ENCODE results near the gene CBL.

DNA sequence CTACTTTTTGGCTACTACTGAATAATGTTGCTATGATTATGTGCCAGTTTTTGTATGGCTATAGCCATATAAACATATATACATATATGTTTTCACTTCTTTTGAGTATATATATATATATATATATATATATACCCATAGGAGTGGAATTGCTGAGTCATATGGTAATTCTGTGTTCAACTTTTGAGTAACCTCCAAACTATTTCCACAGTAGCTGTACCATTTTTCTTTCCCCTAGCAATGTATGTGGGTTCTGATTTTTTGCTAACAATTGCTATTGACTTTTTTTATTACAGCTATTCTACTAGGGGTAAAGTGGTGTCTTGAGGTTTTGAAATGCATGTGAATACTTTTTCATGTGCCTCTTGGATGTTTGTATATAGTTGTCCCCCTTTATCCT is 30.4 kb downstream of the CBL start:
- TF ChIP-seq, protein P1, sequence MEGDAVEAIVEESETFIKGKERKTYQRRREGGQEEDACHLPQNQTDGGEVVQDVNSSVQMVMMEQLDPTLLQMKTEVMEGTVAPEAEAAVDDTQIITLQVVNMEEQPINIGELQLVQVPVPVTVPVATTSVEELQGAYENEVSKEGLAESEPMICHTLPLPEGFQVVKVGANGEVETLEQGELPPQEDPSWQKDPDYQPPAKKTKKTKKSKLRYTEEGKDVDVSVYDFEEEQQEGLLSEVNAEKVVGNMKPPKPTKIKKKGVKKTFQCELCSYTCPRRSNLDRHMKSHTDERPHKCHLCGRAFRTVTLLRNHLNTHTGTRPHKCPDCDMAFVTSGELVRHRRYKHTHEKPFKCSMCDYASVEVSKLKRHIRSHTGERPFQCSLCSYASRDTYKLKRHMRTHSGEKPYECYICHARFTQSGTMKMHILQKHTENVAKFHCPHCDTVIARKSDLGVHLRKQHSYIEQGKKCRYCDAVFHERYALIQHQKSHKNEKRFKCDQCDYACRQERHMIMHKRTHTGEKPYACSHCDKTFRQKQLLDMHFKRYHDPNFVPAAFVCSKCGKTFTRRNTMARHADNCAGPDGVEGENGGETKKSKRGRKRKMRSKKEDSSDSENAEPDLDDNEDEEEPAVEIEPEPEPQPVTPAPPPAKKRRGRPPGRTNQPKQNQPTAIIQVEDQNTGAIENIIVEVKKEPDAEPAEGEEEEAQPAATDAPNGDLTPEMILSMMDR (IDR thresholded peaks at IDR 0.05; ENCODE audit: borderline replicate concordance, extremely low read depth, low read length, poor library complexity, severe bottlenecking): no peak
- TF ChIP-seq EZH2 (IDR thresholded peaks at IDR 0.05; ENCODE audit: borderline replicate concordance, low read depth, low read length, severe bottlenecking): no peak
